Erythroblast (primary cell): ENCODE data around the gene VAV3.

Source experiments
- GATA1 ChIP-seq: IDR thresholded peaks from 2 replicates; pipeline ENCODE4 v1.6.1; 2011; ENCODE audit warnings: low read depth, mild to moderate bottlenecking, control low read depth, low read length, moderate library complexity
- POLR2A ChIP-seq: IDR thresholded peaks from 2 replicates; pipeline ENCODE4 v1.6.1; 2011; ENCODE audit warnings: mild to moderate bottlenecking, low read length

GRCh38 chr1:107544285-107544684, 420.7 kb downstream of the VAV3 start:
- TF ChIP-seq POLR2A (no peak), GATA1 (no peak)
